HCT116 (cell line): ENCODE results near the gene LAIR1. TPM values are rescaled to one million over a fixed set of nuclear protein-coding genes. Genes with fewer than 3 reads are reported as not detected.

Experiments used
- ATAC-seq: fragments of 200-7000 bp; cut with Tn5 transposase; 2 replicates; pipeline ENCODE4 v1.9.1; 2020; ENCODE audit warnings: mild to moderate bottlenecking, moderate library complexity
- BruUV-seq: library from RNA; stranded (reverse); fragments of 400-500 nt; replicated peaks from 2 replicates; lab custom pipeline; 2021; lab: Mats Ljungman, UMichigan
- CTCF ChIA-PET: fragments of 300-600 bp; sonication (Branson Sonifier 250); formaldehyde crosslinking; loops from one replicate; lab custom pipeline; 2021; ENCODE audit warnings: antibody characterized with exemption; lab: Charles Lee
- POLR2A ChIA-PET: fragments of 300-600, 350-600 bp; sonication (Branson Sonifier 250); formaldehyde crosslinking; loops from one replicate; lab custom pipeline; 2021; ENCODE audit warnings: antibody characterized with exemption; lab: Charles Lee
- RAD21 ChIA-PET, 2 experiments: fragments of 300-600 bp; sonication (Branson Sonifier 250); formaldehyde crosslinking; loops; one replicate each; lab custom pipeline; 2023; ENCODE audit warnings: low total read pairs in 2 of 2; ENCODE audit not compliant: uncharacterized antibody in 2 of 2, unreplicated experiment in 2 of 2, low non-redundant PET in 1 of 2; lab: Charles Lee
- DNase-seq: peaks from one replicate; pipeline ENCODE4 v3.0.0-alpha.2; 2010; ENCODE audit warnings: low read depth, low spot score
- H2AFZ ChIP-seq: fragments of 200-600 bp; shearing (Covaris generic), sonication (generic); 2 replicates; pipeline ENCODE4 v1.6.1; 2017; ENCODE audit warnings: low read depth, mixed run types, mixed read lengths, antibody characterized with exemption, low read length; ENCODE audit not compliant: poor library complexity, severe bottlenecking
- H3K27ac ChIP-seq: 2 replicates; pipeline ENCODE4 v1.5.1; 2012; ENCODE audit warnings: low read depth, low read length
- H3K27me3 ChIP-seq: fragments of 200-600 bp; sonication (generic); 2 replicates; pipeline ENCODE4 v1.6.1; 2016; ENCODE audit warnings: mixed run types, low read length, mixed read lengths; ENCODE audit not compliant: insufficient read depth
- H3K36me3 ChIP-seq, 2 experiments: fragments of 200-500 bp in 1 of 2; fragments of 200-600 bp in 1 of 2; sonication (Bioruptor generic) in 1 of 2; sonication (generic) in 1 of 2; 2 replicates each; pipeline versions ENCODE4 v1.5.1 to v1.6.1; 2014 to 2016; ENCODE audit warnings: low read length in 2 of 2, inconsistent platforms in 1 of 2, mixed read lengths in 1 of 2, mixed run types in 1 of 2; ENCODE audit not compliant: insufficient read depth in 2 of 2, control insufficient read depth in 1 of 2
- H3K4me1 ChIP-seq, 2 experiments: fragments of 200-600 bp in 1 of 2; sonication (generic) in 1 of 2; 2 replicates each; pipeline versions ENCODE4 v1.5.1 to v1.6.1; 2012 to 2017; ENCODE audit warnings: low read length in 2 of 2, inconsistent platforms in 1 of 2, mild to moderate bottlenecking in 1 of 2, mixed read lengths in 1 of 2, mixed run types in 1 of 2, moderate library complexity in 1 of 2; ENCODE audit not compliant: insufficient read depth in 2 of 2, control insufficient read depth in 1 of 2
- H3K4me2 ChIP-seq: fragments of 200-600 bp; sonication (generic); 2 replicates; pipeline ENCODE4 v1.6.1; 2017; ENCODE audit warnings: mixed run types, low read length, mixed read lengths
- H3K4me3 ChIP-seq, 2 experiments: fragments of 200-600 bp in 1 of 2; sonication (generic) in 1 of 2; replicated peaks in 1 of 2; 2 replicates each; pipeline ENCODE4 v1.5.1; 2011 to 2016; ENCODE audit warnings: low read length in 2 of 2, control low read depth in 1 of 2, low read depth in 1 of 2, mild to moderate bottlenecking in 1 of 2, mixed read lengths in 1 of 2, mixed run types in 1 of 2
- H3K79me2 ChIP-seq: fragments of 200-600 bp; sonication (generic); 2 replicates; pipeline ENCODE4 v1.6.1; 2017; ENCODE audit warnings: mild to moderate bottlenecking, mixed run types, low read length, moderate library complexity, mixed read lengths; ENCODE audit not compliant: insufficient read depth
- H3K9ac ChIP-seq: fragments of 200-600 bp; sonication (generic); 2 replicates; pipeline ENCODE4 v1.6.1; 2016; ENCODE audit warnings: low read length, mixed read lengths
- H3K9me2 ChIP-seq: fragments of 200-600 bp; sonication (generic), shearing (Covaris generic); 2 replicates; pipeline ENCODE4 v1.6.1; 2017; ENCODE audit warnings: mixed run types, mild to moderate bottlenecking, moderate library complexity; ENCODE audit not compliant: insufficient read depth
- H3K9me3 ChIP-seq, 2 experiments: fragments of 200-500 bp in 1 of 2; fragments of 200-600 bp in 1 of 2; sonication (Bioruptor generic) in 1 of 2; sonication (generic) in 1 of 2; 2 replicates each; pipeline ENCODE4 v1.6.1; 2014 to 2017; ENCODE audit warnings: low read length in 2 of 2, mixed read lengths in 2 of 2, inconsistent platforms in 1 of 2, low read depth in 1 of 2, mild to moderate bottlenecking in 1 of 2, mixed run types in 1 of 2, moderate library complexity in 1 of 2; ENCODE audit not compliant: control insufficient read depth in 1 of 2, insufficient read depth in 1 of 2
- H4K20me1 ChIP-seq: fragments of 200-600 bp; sonication (generic), shearing (Covaris generic); 2 replicates; pipeline ENCODE4 v1.6.1; 2017; ENCODE audit warnings: mixed run types, mild to moderate bottlenecking, moderate library complexity; ENCODE audit not compliant: insufficient read depth
- CBX3 ChIP-seq: IDR thresholded peaks from 2 replicates; pipeline ENCODE4 v1.6.1; 2012; ENCODE audit warnings: low read depth
- CEBPB ChIP-seq: IDR thresholded peaks from 2 replicates; pipeline ENCODE4 v1.6.1; 2012; ENCODE audit warnings: low read depth
- POLR2AphosphoS5 ChIP-seq: IDR thresholded peaks from 2 replicates; pipeline ENCODE4 v1.6.1; 2011; ENCODE audit warnings: mild to moderate bottlenecking, low read depth, low read length, moderate library complexity
- SIN3A ChIP-seq: IDR thresholded peaks from 2 replicates; pipeline ENCODE4 v1.6.1; 2012; ENCODE audit warnings: low read depth
- TCF7L2 ChIP-seq: IDR thresholded peaks from 2 replicates; pipeline ENCODE4 v1.7.0; 2011; ENCODE audit warnings: borderline replicate concordance, inconsistent platforms; ENCODE audit not compliant: insufficient read depth, insufficient read length; ENCODE audit errors: extremely low read depth
- ZNF274 ChIP-seq: fragments of 200-500 bp; sonication (Bioruptor generic); IDR thresholded peaks from 2 replicates; pipeline ENCODE4 v1.6.1; 2014; ENCODE audit warnings: mild to moderate bottlenecking, low read depth, low read length, inconsistent platforms
- intact Hi-C: fragments of 100-400 bp; cut with micrococcal nuclease; formaldehyde crosslinking; loops from 2 replicates; pipeline ENCODE4 v1.10.0; 2022
- total RNA-seq: library from RNA; stranded (reverse); gene quantifications from one replicate; pipeline ENCODE4 v1.2.1, GENCODE V29; 2021; ENCODE audit not compliant: unreplicated experiment
- TF ChIP-seq, protein P1 (sequence below): IDR thresholded peaks from 2 replicates; pipeline ENCODE4 v1.6.1; 2012; ENCODE audit warnings: low read depth
- TF ChIP-seq, protein P2 (sequence below): IDR thresholded peaks from 2 replicates; pipeline ENCODE4 v1.6.1; 2011; ENCODE audit warnings: mild to moderate bottlenecking, low read length, moderate library complexity; ENCODE audit not compliant: insufficient replicate concordance; ENCODE audit errors: extremely low read depth

The LAIR1 gene
- total RNA-seq, 1 experiment from 2014 or later, result 0.89 TPM

DNA sequence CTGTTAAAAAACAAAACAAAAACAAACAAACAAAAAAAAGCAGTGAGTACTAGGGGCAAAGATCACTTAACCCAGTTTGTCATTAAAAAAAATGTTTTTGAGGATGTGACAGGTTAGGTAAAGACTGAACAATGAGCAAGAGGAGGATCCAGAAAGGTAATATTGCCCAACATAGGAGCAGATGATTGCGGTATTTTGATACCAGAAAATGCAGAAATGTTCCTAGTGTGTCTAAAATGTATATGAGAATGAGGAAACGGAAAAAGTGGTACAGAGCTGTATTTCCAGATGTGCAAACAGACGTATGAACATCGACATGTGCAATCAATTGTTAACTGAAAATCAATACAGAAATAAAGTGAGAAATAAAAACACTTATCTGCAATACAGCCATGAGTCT is 20.9 kb downstream of the LAIR1 start:
- TF ChIP-seq TCF7L2 (no peak), CBX3 (no peak), SIN3A (no peak), CEBPB (no peak), POLR2AphosphoS5 (no peak), ZNF274 (no peak)
- TF ChIP-seq, protein P1, sequence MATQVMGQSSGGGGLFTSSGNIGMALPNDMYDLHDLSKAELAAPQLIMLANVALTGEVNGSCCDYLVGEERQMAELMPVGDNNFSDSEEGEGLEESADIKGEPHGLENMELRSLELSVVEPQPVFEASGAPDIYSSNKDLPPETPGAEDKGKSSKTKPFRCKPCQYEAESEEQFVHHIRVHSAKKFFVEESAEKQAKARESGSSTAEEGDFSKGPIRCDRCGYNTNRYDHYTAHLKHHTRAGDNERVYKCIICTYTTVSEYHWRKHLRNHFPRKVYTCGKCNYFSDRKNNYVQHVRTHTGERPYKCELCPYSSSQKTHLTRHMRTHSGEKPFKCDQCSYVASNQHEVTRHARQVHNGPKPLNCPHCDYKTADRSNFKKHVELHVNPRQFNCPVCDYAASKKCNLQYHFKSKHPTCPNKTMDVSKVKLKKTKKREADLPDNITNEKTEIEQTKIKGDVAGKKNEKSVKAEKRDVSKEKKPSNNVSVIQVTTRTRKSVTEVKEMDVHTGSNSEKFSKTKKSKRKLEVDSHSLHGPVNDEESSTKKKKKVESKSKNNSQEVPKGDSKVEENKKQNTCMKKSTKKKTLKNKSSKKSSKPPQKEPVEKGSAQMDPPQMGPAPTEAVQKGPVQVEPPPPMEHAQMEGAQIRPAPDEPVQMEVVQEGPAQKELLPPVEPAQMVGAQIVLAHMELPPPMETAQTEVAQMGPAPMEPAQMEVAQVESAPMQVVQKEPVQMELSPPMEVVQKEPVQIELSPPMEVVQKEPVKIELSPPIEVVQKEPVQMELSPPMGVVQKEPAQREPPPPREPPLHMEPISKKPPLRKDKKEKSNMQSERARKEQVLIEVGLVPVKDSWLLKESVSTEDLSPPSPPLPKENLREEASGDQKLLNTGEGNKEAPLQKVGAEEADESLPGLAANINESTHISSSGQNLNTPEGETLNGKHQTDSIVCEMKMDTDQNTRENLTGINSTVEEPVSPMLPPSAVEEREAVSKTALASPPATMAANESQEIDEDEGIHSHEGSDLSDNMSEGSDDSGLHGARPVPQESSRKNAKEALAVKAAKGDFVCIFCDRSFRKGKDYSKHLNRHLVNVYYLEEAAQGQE, result no peak
- TF ChIP-seq, protein P2, sequence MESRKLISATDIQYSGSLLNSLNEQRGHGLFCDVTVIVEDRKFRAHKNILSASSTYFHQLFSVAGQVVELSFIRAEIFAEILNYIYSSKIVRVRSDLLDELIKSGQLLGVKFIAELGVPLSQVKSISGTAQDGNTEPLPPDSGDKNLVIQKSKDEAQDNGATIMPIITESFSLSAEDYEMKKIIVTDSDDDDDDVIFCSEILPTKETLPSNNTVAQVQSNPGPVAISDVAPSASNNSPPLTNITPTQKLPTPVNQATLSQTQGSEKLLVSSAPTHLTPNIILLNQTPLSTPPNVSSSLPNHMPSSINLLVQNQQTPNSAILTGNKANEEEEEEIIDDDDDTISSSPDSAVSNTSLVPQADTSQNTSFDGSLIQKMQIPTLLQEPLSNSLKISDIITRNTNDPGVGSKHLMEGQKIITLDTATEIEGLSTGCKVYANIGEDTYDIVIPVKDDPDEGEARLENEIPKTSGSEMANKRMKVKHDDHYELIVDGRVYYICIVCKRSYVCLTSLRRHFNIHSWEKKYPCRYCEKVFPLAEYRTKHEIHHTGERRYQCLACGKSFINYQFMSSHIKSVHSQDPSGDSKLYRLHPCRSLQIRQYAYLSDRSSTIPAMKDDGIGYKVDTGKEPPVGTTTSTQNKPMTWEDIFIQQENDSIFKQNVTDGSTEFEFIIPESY, result no peak
- TF ChIP-seq, all 23 proteins: peak for 0
- Histone ChIP-seq H3K9me3 (no peaks in the 10 kb centered on the region), H3K79me2 (no peaks in the 10 kb centered on the region), H4K20me1 (no peaks in the 10 kb centered on the region), H3K9ac (no peak overlapping the region), H3K4me1 (no peaks in the 10 kb centered on the region), H3K27ac (no peak overlapping the region), H3K9me2 (no peaks in the 10 kb centered on the region), H3K4me3 (no peak overlapping the region), H3K27me3 (peaks cover 2% of the 10 kb centered on the region; the same call in 1 of the 2 replicates), H3K36me3 (no peaks in the 10 kb centered on the region), H3K4me2 (no peak overlapping the region), H2AFZ (no peak overlapping the region)
- DNase-seq, result no peak
- ChIA-PET RAD21 (no interaction called here), POLR2A (no interaction called here), CTCF (no interaction called here)
- BruUV-seq, result no TSS peak
- intact Hi-C loops, result no loop called here
- ATAC-seq, result no peak
